Measurements from ENCODE around the gene GLYATL1.

The GLYATL1 gene

GRCh38 chr11:58939277-58939676 lies at the start of gene GLYATL1:
TSS of gene GLYATL1 (plus strand) at chr11:58939488. CDS start at chr11:58947088, 7,600 bp downstream.
- no peak for DNase-seq

- DNase-seq, result no peak
Observed at GRCh38 chr11:58893899-58894298, 45.4 kb upstream of the GLYATL1 start.

GRCh38 chr11:58898106-58898505 lies 41.2 kb upstream of the GLYATL1 start:
- DNase-seq, result no peak

- DNase-seq, result no peak
Observed at GRCh38 chr11:58900479-58901420, 38.5 kb upstream of the GLYATL1 start.

GRCh38 chr11:58902881-58903280 lies 36.4 kb upstream of the GLYATL1 start:
- DNase-seq, result no peak

GRCh38 chr11:58905011-58905720 lies 34.1 kb upstream of the GLYATL1 start:
- no peak for DNase-seq

GRCh38 chr11:58905721-58906547 lies 33.4 kb upstream of the GLYATL1 start:
- no peak for DNase-seq

- no peak for DNase-seq
Observed at GRCh38 chr11:58907780-58908179, 31.5 kb upstream of the GLYATL1 start.

- no peak for DNase-seq
Observed at GRCh38 chr11:58912124-58912523, 27.2 kb upstream of the GLYATL1 start.

- DNase-seq, result no peak
Observed at GRCh38 chr11:58913685-58914084, 25.6 kb upstream of the GLYATL1 start.

- no peak for DNase-seq
Observed at GRCh38 chr11:58914821-58915543, 24.3 kb upstream of the GLYATL1 start.

GRCh38 chr11:58916637-58917036 lies 22.7 kb upstream of the GLYATL1 start:
- DNase-seq, result no peak

- DNase-seq, result no peak
Observed at GRCh38 chr11:58917159-58917783, 22.0 kb upstream of the GLYATL1 start.

GRCh38 chr11:58919561-58919960 lies 19.7 kb upstream of the GLYATL1 start:
- DNase-seq, result no peak

- DNase-seq, result no peak
Observed at GRCh38 chr11:58919980-58920379, 19.3 kb upstream of the GLYATL1 start.

- no peak for DNase-seq
Observed at GRCh38 chr11:58921778-58922390, 17.4 kb upstream of the GLYATL1 start.

GRCh38 chr11:58922479-58922878 lies 16.8 kb upstream of the GLYATL1 start:
- DNase-seq, result no peak

- DNase-seq, result no peak
Observed at GRCh38 chr11:58923300-58923788, 15.9 kb upstream of the GLYATL1 start.

- no peak for DNase-seq
Observed at GRCh38 chr11:58924230-58924629, 15.1 kb upstream of the GLYATL1 start.

- no peak for DNase-seq
Observed at GRCh38 chr11:58926251-58926650, 13.0 kb upstream of the GLYATL1 start.

- DNase-seq, result no peak
Observed at GRCh38 chr11:58926695-58927094, 12.6 kb upstream of the GLYATL1 start.

Measured in activated naive CD4-positive, alpha-beta T cell treated with Interleukin-2 at 50 U/mL for 16 hours (primary cell).